ENCODE measurements around the gene SLC4A7. TPM values are rescaled to one million over a fixed set of nuclear protein-coding genes. Genes with fewer than 3 reads are reported as not detected.
A peak's percentile ranks its signal among the peaks of the same experiment; 100 is the strongest.
"Not testable (repeated sequence)": the region's sequence is repeated elsewhere in the genome, so short reads cannot be mapped to it uniquely, and the experiment has no call there.

SLC4A7 gene
- total RNA-seq (2014; rRNA removed; shearing (Covaris generic)): 15.7 and 27.0 TPM in 2 replicates

DNA sequence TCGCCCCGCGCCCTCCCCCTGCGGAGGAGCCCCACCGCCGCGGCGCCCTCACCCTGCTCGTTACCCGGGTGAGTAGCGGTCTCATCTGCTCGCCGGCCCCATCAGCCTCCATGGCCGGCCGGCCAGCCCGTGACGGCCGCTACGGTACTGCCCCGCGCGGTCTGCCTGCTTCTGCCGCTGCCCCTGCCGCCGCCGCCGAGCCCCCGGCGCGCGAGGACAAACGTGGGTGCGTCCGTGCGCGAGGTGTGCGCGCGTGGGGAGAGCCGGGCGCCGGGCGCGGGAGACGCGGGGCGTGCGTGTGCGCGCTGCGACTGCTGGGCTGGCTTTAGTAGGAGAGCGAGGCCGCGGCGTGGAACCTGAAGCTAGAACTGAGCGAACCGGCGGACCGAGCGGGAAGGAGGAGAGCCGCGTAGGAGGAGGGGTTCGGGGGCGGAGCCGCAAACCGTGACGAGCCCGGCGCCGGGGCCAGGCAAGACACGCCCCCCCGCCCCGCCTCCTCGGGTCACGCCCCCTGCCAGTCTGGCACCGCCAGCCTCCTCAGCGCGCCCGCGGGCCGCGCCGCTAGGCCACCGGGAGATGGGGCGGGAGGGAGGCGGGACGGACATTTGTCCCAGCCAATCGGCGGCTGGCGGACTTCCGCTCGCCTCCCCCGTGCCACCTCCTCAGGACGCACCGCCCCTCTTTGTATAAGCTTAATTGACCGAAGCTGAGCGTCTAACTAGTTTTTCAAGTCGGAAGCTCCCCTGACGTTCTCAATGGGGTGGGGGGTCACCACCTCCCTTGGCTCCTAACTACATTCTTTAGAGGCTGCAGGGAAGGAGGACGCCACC, at the start of gene SLC4A7:
SLC4A7 (minus strand) TSS at position 370 of the 830 bp plus-strand sequence; CDS start at position 112, 258 bp downstream.
- in situ Hi-C loops (cut with HindIII; ENCODE audit: low sequenced_read_pairs): no loop called here
- DNase-seq (ENCODE audit: low spot score): peak; percentile 97

DNA sequence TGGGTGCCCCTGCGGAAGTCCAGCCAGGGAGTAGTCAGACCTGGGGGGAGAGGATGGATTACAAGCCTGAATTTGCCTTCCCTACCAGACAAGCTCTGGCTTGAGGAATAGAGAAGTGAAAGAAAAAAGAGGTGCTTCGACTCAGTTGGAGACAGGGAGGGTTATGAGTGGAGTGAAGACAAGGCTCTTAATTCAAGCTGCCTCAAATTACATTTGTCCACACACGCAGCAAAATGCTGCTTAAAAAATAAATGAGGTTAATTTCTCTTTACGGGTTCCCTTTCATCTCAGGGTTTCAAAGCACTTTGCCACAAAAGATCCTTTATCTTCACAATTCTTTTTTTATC, 49.0 kb upstream of the SLC4A7 start:
- in situ Hi-C loops (cut with HindIII; ENCODE audit: low sequenced_read_pairs): no loop called here
- DNase-seq (ENCODE audit: low spot score): no peak

DNA sequence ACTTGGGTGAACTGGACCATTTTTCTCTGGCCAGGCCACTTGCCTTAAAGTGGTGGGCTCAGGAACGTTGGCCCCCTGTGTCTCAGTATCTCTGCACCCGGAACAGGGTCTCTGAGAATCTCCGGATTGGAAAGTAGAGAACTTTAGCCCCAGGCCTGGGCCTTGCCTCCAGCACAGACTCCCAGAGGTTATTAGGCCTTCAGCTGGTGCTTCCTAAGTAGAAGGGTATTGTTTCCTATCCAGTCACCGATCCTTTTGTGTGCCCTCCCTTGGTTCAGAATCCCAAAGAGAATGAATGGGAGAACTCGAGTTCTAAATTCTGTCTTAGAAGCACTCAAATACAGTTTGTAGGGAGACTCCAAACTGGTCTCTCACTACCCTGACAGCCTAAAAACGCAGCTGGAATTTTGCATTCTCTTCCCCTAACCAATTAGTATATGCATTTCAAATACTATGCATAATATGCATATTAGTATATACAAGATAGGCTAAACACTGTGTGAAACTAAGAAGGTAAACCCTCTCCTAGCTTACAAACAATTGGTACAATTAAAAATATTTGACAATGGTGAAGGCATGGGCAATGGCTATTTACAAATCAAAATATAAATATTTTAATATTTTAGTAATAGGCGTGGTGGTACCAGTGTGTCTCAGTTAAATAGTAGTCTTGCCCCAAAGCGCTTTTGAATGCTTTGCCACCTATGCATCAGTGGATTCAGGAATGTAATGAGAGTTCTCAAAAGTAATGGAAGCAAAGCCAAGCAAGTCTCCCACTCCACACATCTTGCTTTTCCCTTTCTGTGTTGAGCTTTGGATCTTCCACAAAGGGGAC, 48.5 kb upstream of the SLC4A7 start:
- in situ Hi-C loops (cut with HindIII; ENCODE audit: low sequenced_read_pairs): no loop called here
- DNase-seq (ENCODE audit: low spot score): no peak

DNA sequence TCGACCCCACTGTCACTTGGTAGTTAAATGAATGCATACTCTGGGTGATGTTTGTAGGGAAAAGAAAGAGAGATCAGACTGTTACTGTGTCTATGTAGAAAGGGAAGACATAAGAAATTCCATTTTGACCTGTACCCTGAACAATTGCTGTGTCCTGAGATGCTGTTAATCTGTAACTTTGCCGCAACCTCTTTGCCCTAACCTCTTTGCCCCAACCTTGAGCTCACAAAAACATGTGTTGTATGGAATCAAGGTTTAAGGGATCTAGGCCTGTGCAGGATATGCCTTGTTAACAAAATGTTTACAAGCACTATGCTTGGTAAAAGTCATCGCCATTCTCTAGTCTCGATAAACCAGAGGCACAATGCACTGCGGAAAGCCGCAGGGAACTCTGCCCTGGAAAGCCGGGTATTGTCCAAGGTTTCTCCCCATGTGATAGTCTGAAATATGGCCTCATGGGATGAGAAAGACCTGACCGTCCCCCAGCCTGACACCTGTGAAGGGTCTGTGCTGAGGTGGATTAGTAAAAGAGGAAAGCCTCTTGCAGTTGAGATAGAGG, 47.1 kb upstream of the SLC4A7 start:
- in situ Hi-C loops (cut with HindIII; ENCODE audit: low sequenced_read_pairs); DNase-seq (ENCODE audit: low spot score): not testable (repeated sequence)

DNA sequence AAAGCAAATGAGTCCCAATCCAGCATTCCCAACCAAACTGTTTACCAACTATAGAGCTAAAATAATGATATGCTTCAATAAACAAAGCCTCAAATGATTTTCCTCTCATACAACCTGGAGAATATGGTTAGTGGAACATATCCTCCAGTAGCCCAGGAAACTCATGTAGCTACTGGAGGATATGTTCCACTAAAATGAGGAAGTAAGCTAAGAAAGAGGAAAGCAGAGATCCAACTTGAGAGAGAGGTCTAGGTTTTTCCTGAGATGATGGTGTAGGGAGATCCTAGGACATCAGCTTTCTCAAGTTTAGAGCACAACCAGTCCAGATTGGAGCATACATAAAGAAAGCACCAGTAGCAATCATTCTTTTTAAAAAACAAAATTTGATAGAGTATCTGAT, 44.6 kb upstream of the SLC4A7 start:
- no peak for DNase-seq (ENCODE audit: low spot score)
- in situ Hi-C loops (cut with HindIII; ENCODE audit: low sequenced_read_pairs): no loop called here

DNA sequence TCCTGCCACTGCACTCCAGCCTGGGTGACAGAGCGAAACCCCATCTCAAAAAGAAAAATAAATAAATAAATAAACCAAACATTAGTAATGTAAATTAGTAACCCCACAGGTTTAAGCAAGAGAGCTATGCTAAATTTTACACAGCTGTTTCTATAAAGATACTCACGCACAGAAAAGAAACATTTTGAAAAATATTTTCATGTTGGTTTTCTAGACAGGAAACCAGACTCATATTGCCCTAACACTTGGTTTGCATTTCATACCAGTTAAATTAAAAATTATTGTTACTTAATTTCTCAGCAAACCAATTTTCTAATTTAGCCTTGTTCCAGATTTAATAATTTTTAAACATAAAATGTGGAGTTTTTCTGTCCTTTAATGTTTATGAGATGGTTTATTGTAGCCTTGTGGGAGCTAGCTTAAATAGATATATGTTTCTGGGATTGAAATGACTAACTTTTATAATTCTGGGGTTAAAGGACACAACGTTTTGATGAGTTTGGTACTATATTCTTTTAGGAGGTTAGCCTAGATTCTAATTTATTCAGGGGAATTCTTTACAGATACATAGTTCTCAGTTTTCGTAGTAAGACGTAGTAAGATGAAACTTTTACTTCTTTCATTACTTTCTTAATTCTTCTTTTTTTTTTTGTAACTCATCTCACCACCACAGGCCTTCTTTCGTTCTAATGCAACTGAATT, 42.6 kb upstream of the SLC4A7 start:
- in situ Hi-C loops (cut with HindIII; ENCODE audit: low sequenced_read_pairs): no loop called here
- no peak for DNase-seq (ENCODE audit: low spot score)

DNA sequence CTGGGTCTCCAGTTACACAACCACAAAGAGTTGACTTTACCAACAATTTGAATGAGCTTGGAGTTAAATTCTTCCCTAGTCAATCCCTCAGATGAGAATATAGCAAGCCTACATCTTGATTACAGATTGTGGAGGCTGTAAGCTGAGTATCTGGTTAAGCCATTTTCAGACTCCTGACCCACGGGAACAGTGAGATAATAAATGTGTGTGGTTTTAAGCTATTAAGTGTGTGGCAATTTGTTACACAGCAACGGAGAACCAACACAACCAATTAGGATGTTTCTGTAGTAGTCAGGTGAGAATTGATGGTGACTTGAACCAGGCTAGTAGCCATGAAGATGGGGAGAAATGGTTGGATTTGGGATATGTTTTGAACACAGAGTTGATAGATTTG, 37.7 kb upstream of the SLC4A7 start:
- DNase-seq (ENCODE audit: low spot score): no peak
- in situ Hi-C loops (cut with HindIII; ENCODE audit: low sequenced_read_pairs): no loop called here

DNA sequence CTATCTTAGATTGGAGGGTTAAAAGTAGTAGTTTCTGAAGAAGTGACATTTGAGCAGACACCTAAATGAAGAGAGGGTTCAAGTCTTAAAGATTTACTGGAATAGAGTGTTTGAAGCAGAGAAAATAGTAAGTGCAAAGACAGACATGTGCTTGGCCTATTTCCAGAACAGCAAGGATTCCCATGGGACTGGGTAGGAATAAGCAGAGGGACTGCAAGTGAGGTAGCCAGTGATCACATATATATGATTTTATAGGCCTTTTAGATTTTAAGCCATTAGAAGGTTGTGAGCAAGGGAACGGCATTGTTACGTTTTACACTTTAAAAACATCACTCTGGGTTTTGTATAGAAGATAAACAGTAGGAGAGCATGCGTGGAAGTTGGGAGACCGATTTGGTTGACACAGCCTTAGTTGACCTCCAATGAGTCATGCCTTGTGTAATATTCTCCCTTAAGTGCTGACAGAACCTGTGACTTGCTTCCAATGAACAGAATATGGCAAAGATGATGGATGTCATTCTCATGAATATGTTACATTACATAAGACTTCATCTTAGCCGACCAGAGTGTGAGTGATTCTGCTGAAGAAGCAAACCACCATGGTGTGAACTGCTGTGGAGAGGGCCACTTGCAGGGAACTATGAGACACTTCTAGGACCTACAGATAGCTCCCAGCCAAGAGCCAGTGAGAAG, 37.1 kb upstream of the SLC4A7 start:
- in situ Hi-C loops (cut with HindIII; ENCODE audit: low sequenced_read_pairs): no loop called here
- DNase-seq (ENCODE audit: low spot score): no peak

DNA sequence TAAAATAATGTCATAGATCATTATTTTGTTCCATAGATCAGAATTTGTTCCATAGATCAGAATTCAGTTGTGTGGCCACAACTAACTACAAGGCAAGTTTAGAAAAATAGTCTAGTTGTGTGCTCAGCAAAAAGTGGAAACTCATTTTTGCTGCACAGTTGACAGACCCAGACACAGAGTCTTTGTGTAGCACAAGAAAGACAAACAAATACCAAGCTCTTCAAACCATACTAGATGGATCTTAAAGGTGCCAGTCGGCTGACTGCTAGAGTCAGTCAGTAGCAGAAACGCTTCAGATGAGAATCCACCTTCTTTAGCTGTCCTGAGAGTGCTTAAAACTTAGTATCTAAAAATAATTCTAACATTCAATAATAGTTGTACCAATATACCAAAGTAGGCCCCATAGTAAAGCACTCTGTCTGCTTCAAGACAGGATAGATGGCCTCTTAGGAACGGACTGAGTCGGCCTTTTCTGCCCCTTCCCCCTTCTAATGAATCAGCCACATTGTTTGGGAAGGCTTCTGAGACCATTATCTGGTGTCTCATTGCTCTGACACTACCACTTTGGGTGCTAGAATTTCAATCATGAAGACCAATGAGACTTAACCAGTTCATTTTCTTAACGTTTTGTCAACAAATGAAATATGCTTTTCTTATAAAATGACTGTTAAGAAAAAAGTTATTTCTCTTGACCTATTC, 27.7 kb upstream of the SLC4A7 start:
- in situ Hi-C loops (cut with HindIII; ENCODE audit: low sequenced_read_pairs): no loop called here

DNA sequence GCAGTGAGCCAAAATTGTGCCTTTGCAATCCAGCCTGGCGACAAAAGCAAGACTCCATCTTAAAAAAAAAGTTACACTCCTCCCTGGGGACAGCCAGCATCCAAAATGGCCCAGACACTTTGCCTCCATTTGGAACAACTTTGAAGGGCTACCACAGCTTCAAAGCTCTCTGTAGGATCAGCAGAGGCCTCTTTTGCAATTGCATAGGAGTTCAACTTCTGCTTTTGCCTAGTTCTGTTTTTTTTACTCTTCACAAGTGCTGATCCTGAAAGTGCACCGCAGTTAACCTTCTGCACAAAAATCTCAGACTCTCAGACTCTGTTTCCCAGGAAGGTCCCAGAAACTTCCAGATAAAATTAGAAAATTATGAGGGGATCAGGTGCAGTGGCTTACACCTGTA, 25.2 kb upstream of the SLC4A7 start:
- no peak for DNase-seq (ENCODE audit: low spot score)
- in situ Hi-C loops (cut with HindIII; ENCODE audit: low sequenced_read_pairs): no loop called here

More for the DNA sequence above, 27.7 kb upstream of the SLC4A7 start:
- no peak for DNase-seq (ENCODE audit: low spot score)

DNA sequence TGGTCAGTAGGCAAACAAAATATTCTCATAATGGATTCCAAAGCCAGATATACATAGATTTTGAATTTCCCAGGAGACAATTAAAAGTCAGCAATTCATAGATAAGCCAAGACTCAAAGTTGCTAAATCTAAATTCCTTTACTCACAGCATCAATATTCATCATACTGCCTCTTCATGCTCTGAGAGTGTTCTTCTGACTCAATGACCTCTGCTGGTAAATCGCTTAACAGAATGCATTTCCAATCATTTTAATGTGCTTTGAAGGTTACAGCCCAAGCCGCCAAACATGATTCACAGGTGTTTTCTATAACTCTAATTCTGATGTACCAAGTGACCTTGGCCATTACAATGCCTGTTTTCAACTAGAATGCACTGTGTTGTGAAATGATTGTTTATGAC, 24.2 kb upstream of the SLC4A7 start:
- in situ Hi-C loops (cut with HindIII; ENCODE audit: low sequenced_read_pairs): no loop called here
- DNase-seq (ENCODE audit: low spot score): no peak

DNA sequence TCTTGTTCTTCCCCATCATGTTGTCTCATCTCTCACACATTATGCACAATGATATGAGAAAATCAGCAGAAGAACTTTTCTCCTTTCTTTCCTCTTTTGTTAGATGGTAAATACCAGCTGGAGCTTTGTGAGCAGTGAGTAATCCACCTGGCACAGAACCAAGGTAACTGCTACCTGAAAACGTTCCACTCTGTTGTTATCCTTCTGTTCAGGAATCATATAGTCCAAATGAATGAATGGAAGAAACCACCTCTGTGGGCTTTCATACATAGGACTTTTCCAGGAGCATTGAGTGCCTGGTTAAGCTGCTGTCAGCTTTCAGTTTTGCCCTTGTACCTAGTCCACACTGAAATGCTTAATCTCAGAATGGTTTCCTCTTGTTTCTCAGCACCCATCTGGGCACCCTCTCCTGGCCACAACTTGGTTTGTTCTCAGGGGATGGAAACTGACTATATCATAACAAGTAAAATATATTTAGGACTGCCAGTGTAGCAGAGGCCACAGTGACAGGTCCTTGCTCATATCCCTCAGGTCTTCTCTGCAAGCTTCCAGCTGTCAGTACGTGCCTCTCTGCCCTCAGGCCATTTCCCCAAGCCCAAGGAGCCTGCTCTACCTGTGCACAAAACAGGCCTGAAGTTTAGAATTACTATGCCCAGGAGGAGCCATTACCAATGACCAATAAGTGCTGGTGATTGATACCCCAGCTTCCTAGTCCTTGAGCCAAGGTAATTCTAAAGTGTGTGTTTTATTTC, 23.5 kb upstream of the SLC4A7 start:
- in situ Hi-C loops (cut with HindIII; ENCODE audit: low sequenced_read_pairs): no loop called here
- DNase-seq (ENCODE audit: low spot score): no peak

DNA sequence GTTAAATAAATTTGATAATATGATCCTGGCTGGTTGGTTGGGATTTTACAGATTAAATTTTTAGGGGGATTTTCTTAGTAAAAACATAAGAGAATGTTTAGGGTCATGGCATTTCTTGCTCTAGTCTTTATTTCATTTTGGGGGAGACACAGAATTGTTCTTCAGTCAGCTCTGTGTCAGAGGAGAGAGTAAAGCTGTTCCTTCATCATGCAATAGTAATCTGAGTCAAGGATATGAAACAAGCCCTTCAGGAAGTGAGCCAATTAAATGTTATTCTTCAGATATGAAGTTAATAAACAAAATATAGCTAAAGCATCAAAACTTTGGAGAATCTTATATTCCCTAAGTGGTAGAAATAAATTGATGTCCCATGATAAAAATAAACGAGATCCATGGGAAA, 22.9 kb upstream of the SLC4A7 start:
- no peak for DNase-seq (ENCODE audit: low spot score)
- in situ Hi-C loops (cut with HindIII; ENCODE audit: low sequenced_read_pairs): no loop called here

DNA sequence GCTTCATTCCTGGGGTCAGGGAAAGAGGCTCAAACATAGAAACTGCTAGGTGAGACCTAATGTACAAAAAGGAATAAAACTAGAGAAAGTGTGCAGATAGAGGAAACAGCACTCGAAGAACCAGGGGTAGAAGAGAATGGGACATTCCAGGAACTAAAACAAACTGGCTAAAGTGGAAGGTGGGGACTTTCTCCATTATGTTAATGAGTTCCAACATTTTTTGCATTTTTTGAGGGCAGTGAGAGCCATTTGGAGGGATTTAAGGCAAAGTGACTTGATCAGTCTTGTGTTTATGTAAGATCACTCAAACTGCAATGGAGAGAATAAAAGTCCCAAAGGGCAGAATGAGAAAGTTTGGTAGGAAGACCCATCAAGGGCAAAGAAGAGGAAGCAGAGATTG, 20.6 kb upstream of the SLC4A7 start:
- in situ Hi-C loops (cut with HindIII; ENCODE audit: low sequenced_read_pairs): no loop called here
- DNase-seq (ENCODE audit: low spot score): no peak

DNA sequence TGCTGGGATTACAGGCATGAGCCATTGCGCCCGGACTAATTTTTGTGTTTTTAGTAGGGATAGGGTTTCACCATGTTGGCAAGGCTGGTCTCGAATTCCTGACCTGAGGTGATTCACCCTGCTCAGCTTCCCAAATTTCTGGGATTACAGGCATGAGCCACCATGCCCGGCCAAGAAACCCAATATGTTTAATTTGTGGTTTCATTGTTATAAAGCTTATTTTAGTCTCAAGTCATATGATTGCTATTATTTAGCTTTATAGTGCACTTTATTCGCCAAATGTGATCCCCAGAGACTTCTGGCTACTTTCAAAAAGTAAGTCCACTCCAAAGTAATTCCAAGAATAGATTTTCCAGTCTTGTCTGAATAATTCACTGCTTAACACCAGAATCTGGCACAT, 19.3 kb upstream of the SLC4A7 start:
- in situ Hi-C loops (cut with HindIII; ENCODE audit: low sequenced_read_pairs): no loop called here
- no peak for DNase-seq (ENCODE audit: low spot score)

DNA sequence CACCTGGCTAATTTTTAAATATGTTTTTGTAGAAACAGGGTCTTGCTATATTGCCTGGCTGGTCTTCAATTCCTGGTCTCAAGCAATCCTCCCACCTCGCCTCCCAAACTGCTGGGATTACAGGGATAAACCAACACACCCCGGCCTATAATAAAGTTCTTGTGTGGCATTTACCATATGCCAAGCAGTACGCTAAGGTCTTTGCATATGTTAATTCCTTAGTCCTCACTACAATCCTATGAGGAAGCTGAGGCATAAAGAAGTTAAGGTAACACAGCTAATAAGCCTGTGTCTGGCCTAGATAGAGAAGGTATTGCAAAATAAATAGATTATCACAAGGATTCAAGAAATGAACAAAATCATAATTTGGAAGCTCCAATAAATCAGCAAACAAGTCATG, 17.6 kb upstream of the SLC4A7 start:
- in situ Hi-C loops (cut with HindIII; ENCODE audit: low sequenced_read_pairs): no loop called here
- no peak for DNase-seq (ENCODE audit: low spot score)

DNA sequence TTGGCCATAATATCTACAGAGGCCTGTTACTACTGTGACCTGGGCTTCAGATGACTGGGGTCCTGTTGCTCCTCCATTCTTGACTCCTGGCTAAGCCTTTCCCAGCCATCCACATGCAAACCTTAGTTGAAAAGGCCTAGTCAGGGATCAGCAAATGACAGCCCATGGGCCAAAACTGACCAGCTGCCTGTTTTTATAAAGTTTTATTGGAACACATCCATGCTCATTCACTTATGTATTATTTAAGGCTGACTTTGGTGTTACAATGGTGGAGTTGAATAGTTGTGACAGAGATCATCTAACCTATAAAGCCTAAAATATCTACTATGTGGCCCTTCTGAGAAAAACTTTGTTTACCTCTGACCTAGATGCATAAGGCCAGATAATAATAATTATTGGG, 16.8 kb upstream of the SLC4A7 start:
- DNase-seq (ENCODE audit: low spot score): no peak
- in situ Hi-C loops (cut with HindIII; ENCODE audit: low sequenced_read_pairs): no loop called here

DNA sequence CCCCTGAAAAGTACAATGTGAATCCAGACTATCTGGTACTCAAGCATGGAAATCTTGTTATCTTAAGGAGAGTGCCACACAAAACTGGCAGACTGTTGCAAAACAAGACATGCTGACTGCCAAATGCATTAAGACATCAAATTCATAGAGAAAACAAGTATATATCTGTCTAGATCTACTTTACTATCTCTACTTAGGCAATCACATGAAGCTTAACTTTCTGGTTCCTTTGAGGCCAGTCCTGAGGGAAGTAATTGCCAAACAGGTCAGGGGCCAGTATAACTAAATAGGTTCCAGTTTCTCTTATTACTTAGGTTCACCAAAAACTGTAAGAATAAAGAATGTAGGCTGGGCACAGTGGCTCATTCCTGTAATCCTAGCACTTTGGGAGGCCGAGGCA, 15.9 kb upstream of the SLC4A7 start:
- in situ Hi-C loops (cut with HindIII; ENCODE audit: low sequenced_read_pairs): no loop called here
- no peak for DNase-seq (ENCODE audit: low spot score)
